HepG2 (cell line): ENCODE results near the gene STMN3. TPM values are rescaled to one million over a fixed set of nuclear protein-coding genes. Genes with fewer than 3 reads are reported as not detected.

ENCODE experiments used
- ATAC-seq: fragments of 200-7000 bp; cut with Tn5 transposase; 3 replicates; pipeline ENCODE4 v1.9.1; 2020; ENCODE audit warnings: mild to moderate bottlenecking, moderate library complexity
- BruUV-seq: library from RNA; stranded (reverse); fragments of 400-500 nt; replicated peaks from 2 replicates; lab custom pipeline; 2021; lab: Mats Ljungman, UMichigan
- CTCF ChIA-PET: fragments of 300-600 bp; formaldehyde crosslinking; extraction: SDS; loops from one replicate; lab custom pipeline; 2021; ENCODE audit warnings: low total read pairs, inconsistent platforms, low intra/inter-chr PET ratio; lab: Yijun Ruan, JAX
- POLR2A ChIA-PET: fragments of 350-600 bp; sonication (Branson Sonifier 250); formaldehyde crosslinking; loops from one replicate; lab custom pipeline; 2020; ENCODE audit warnings: antibody characterized with exemption, inconsistent platforms; lab: Yijun Ruan, JAX
- DNase-seq: peaks from one replicate; pipeline ENCODE4 v3.0.0-alpha.2; 2015; ENCODE audit warnings: low spot score
- FAIRE-seq: peaks from 3 replicates; lab custom pipeline; 2011; peaks lifted over from hg19 to GRCh38; lab: Jason Lieb, UNC
- H2AFZ ChIP-seq: one replicate; pipeline ENCODE4 v1.6.1; 2011; ENCODE audit warnings: low read length, inconsistent platforms
- H3K27ac ChIP-seq: fragments of 300-600 bp; 3 replicates; pipeline ENCODE4 v1.8.0; 2011; ENCODE audit warnings: mixed run types, mild to moderate bottlenecking, mixed read lengths, low read length, inconsistent platforms; ENCODE audit not compliant: insufficient read depth; ENCODE audit errors: extremely low read length
- H3K27me3 ChIP-seq, 2 experiments: fragments of 200-600 bp in 1 of 2; 2 replicates in 1 of 2; 3 replicates in 1 of 2; pipeline versions ENCODE4 v1.6.0 to v1.8.0; 2011; ENCODE audit warnings: low read length in 2 of 2, mild to moderate bottlenecking in 2 of 2, moderate library complexity in 2 of 2, inconsistent platforms in 1 of 2; ENCODE audit not compliant: insufficient read depth in 2 of 2, control insufficient read depth in 1 of 2
- H3K36me3 ChIP-seq, 2 experiments: fragments of 200-600 bp in 1 of 2; replicated peaks in 1 of 2; 2 replicates in 1 of 2; 3 replicates in 1 of 2; pipeline versions ENCODE4 v1.5.1 to v1.8.0; 2011; ENCODE audit warnings: low read length in 2 of 2, inconsistent platforms in 1 of 2; ENCODE audit not compliant: insufficient read depth in 2 of 2, control insufficient read depth in 1 of 2
- H3K4me1 ChIP-seq: 2 replicates; pipeline ENCODE4 v1.5.1; 2012; ENCODE audit warnings: low read length, inconsistent platforms; ENCODE audit not compliant: insufficient read depth
- H3K4me2 ChIP-seq: 2 replicates; pipeline ENCODE4 v1.6.0; 2011; ENCODE audit warnings: low read depth, low read length, inconsistent platforms
- H3K4me3 ChIP-seq, 3 experiments: fragments of 200-600 bp in 1 of 3; sonication (generic), shearing (Covaris generic) in 1 of 3; replicated peaks in 1 of 3; 2 replicates each; pipeline ENCODE4 v1.5.1; 2011 to 2016; ENCODE audit warnings: low read length in 3 of 3, inconsistent platforms in 2 of 3, low read depth in 2 of 3, mild to moderate bottlenecking in 2 of 3, control low read depth in 1 of 3, mixed read lengths in 1 of 3; ENCODE audit not compliant: insufficient read depth in 1 of 3
- H3K79me2 ChIP-seq: one replicate; pipeline ENCODE4 v1.6.1; 2011; ENCODE audit warnings: low read length, inconsistent platforms; ENCODE audit not compliant: insufficient read depth
- H3K9ac ChIP-seq: 2 replicates; pipeline ENCODE4 v1.6.0; 2011; ENCODE audit warnings: mild to moderate bottlenecking, low read depth, low read length, inconsistent platforms; ENCODE audit not compliant: insufficient read depth
- H3K9me3 ChIP-seq: 2 replicates; pipeline ENCODE4 v1.5.1; 2012; ENCODE audit warnings: mild to moderate bottlenecking, low read length
- H4K20me1 ChIP-seq: 2 replicates; pipeline ENCODE4 v1.6.0; 2011; ENCODE audit warnings: inconsistent platforms, mild to moderate bottlenecking, low read length, moderate library complexity; ENCODE audit not compliant: insufficient read depth
- AGO2 ChIP-seq: fragments of 200-400 bp; formaldehyde crosslinking; optimal IDR thresholded peaks from 2 replicates; pipeline ENCODE3; 2017; ENCODE audit warnings: mild to moderate bottlenecking, low read depth, low read length, moderate library complexity
- EED ChIP-seq: sonication (generic); formaldehyde crosslinking; IDR thresholded peaks from 2 replicates; pipeline ENCODE4 v1.5.0; 2020; ENCODE audit warnings: mild to moderate bottlenecking, missing genetic modification reagents
- GTF2F1 ChIP-seq: fragments of 150-350 bp; IDR thresholded peaks from 2 replicates; pipeline ENCODE4 v1.6.1; 2014; ENCODE audit warnings: low read length
- KAT7 ChIP-seq: IDR thresholded peaks from 2 replicates; pipeline ENCODE4 v1.6.1; 2018; ENCODE audit warnings: borderline replicate concordance, missing compliant biosample characterization
- MAFK ChIP-seq, 2 experiments: IDR thresholded peaks in 1 of 2; conservative IDR thresholded peaks in 1 of 2; 2 replicates each; pipeline ENCODE4 v1.6.1; 2011; ENCODE audit warnings: improper control_type of control experiment in 2 of 2, low read length in 2 of 2
- MBD4 ChIP-seq: IDR thresholded peaks from 2 replicates; pipeline ENCODE4 v1.6.1; 2012; ENCODE audit warnings: low read length, inconsistent platforms, borderline replicate concordance
- MIER3 ChIP-seq: IDR thresholded peaks from 2 replicates; pipeline ENCODE4 v1.6.1; 2016; ENCODE audit warnings: missing compliant biosample characterization, borderline replicate concordance
- NFYB ChIP-seq: sonication (generic); formaldehyde crosslinking; IDR thresholded peaks from 2 replicates; pipeline ENCODE4 v1.4.0; 2020; ENCODE audit warnings: missing genetic modification reagents
- SIN3A ChIP-seq: IDR thresholded peaks from 2 replicates; pipeline ENCODE4 v1.6.1; 2011; ENCODE audit warnings: low read depth, mild to moderate bottlenecking, control low read depth, low read length, borderline replicate concordance
- SRSF1 ChIP-seq: fragments of 200-400 bp; formaldehyde crosslinking; optimal IDR thresholded peaks from 2 replicates; pipeline ENCODE3; 2017; ENCODE audit warnings: mild to moderate bottlenecking, low read depth, low read length, moderate library complexity
- ZBTB33 ChIP-seq: sonication (generic); formaldehyde crosslinking; IDR thresholded peaks from 2 replicates; pipeline ENCODE4 v1.4.0; 2020; ENCODE audit warnings: missing genetic modification reagents
- ZNF101 ChIP-seq: sonication (generic); formaldehyde crosslinking; IDR thresholded peaks from 2 replicates; pipeline ENCODE4 v1.4.0; 2020; ENCODE audit warnings: mild to moderate bottlenecking, low read depth, missing genetic modification reagents, borderline replicate concordance
- ZNF678 ChIP-seq: sonication (generic); formaldehyde crosslinking; IDR thresholded peaks from 2 replicates; pipeline ENCODE4 v1.4.0; 2020; ENCODE audit warnings: mild to moderate bottlenecking, missing genetic modification reagents
- ZNF883 ChIP-seq: sonication (generic); formaldehyde crosslinking; IDR thresholded peaks from 2 replicates; pipeline ENCODE4 v1.5.1; 2020; ENCODE audit warnings: mild to moderate bottlenecking, missing genetic modification reagents; ENCODE audit errors: not compliant biosample characterization
- WGBS: methylation state at CpG from one replicate; pipeline ENCODE4 v1.1.6; 2017; ENCODE audit warnings: low lambda C conversion rate; 5-methylcytosine and 5-hydroxymethylcytosine counted together
- in situ Hi-C: cut with HindIII; loops from 2 replicates; pipeline ENCODE4 v1.10.0; 2017; ENCODE audit warnings: low pct_unique_long_range_greater_than_20kb; ENCODE audit not compliant: extremely low pct_ligation_motif_present
- intact Hi-C: fragments of 100-400 bp; cut with micrococcal nuclease; formaldehyde crosslinking; loops from one replicate; pipeline ENCODE4 v1.10.0; 2022; ENCODE audit not compliant: unreplicated experiment
- polyA plus RNA-seq, 8 experiments: library from polyadenylated mRNA; depleted of rRNA in 3 of 8; stranded (reverse) in 7 of 8; unstranded in 1 of 8; fragments of >200 nt; fragmentation: Illumina TruSeq in 4 of 8; extraction: Trizol in 4 of 8; gene quantifications; 2 replicates each; pipeline versions ENCODE4 v1.2.1 to v1.2.3, GENCODE V29; 2011 to 2016; ENCODE audit warnings: low read depth in 4 of 8, missing spikeins in 1 of 8, mixed read lengths in 1 of 8; ENCODE audit not compliant: insufficient read depth in 1 of 8
- total RNA-seq, 5 experiments: library from RNA; depleted of rRNA; stranded (reverse); fragments of >200 nt; fragmentation: Illumina TruSeq; extraction: Trizol; gene quantifications; 2 replicates each; pipeline ENCODE4 v1.2.3, GENCODE V29; 2016; ENCODE audit warnings: low read depth in 1 of 5
- TF ChIP-seq, protein P1 (sequence below): sonication (generic); formaldehyde crosslinking; IDR thresholded peaks from 2 replicates; pipeline ENCODE4 v1.4.0; 2020; ENCODE audit warnings: missing genetic modification reagents, borderline replicate concordance
- TF ChIP-seq, protein P2 (sequence below): sonication (generic); formaldehyde crosslinking; IDR thresholded peaks from 2 replicates; pipeline ENCODE4 v1.5.0; 2020; ENCODE audit warnings: missing genetic modification reagents, mild to moderate bottlenecking, borderline replicate concordance

STMN3 gene
- total and polyA plus RNA-seq, 2 of the 13 experiments (the other 11 are each of a cell fraction or from before 2014, with no cell fraction given): 21.0 to 48.3 TPM

- H3K4me1 ChIP-seq: peaks cover 10% of the 10 kb centered on the region
- FAIRE-seq (no peak), ATAC-seq (no peak), DNase-seq (no peak)
- H2AFZ ChIP-seq: no peak overlapping the region
- H3K9ac ChIP-seq: no peak overlapping the region
- no peak overlapping the region for H3K27ac ChIP-seq
- in situ Hi-C loops (no loop called here), intact Hi-C loops (no loop called here)
- 0 out of 5 replicates have a peak, but pooled peaks cover 0 to 2% of the 10 kb centered on the region in 2 experiments for H3K36me3 ChIP-seq
- H3K79me2 ChIP-seq: no peaks in the 10 kb centered on the region
- ChIA-PET POLR2A (interaction anchor here (1.3 kb wide), 1 partner anchor 28 kb away, joined by 5 read pairs; the partner anchor contains the start of gene RTEL1), CTCF (no interaction called here)
- no peak overlapping the region for H3K4me2 ChIP-seq
- 92% methylated on average over 44 of the region's 45 CpGs for WGBS
- no peaks in the 10 kb centered on the region for H4K20me1 ChIP-seq
- no peaks in the 10 kb centered on the region for H3K27me3 ChIP-seq
- H3K9me3 ChIP-seq: no peaks in the 10 kb centered on the region
- no peak overlapping the region for H3K4me3 ChIP-seq
- BruUV-seq: no TSS peak
- peak; percentile 55 for TF ChIP-seq ZNF883 (CRISPR knock-in tag)
- TF ChIP-seq EED: 0 out of 2 replicates have a peak, but pooled peaks have one; percentile 30
- no peak for TF ChIP-seq MAFK (conservative IDR thresholded peaks at IDR 0.05 in 1 of 2, IDR thresholded peaks at IDR 0.05 in 1 of 2; ENCODE audit: low read length in 2 of 2)
- no peak for TF ChIP-seq SRSF1
- TF ChIP-seq ZBTB33 (CRISPR knock-in tag): peak; percentile 53; the same call in 1 of the 2 replicates
- no peak for TF ChIP-seq GTF2F1
- no peak for TF ChIP-seq ZNF678 (CRISPR knock-in tag)
- no peak for TF ChIP-seq KAT7
- TF ChIP-seq, protein P1, sequence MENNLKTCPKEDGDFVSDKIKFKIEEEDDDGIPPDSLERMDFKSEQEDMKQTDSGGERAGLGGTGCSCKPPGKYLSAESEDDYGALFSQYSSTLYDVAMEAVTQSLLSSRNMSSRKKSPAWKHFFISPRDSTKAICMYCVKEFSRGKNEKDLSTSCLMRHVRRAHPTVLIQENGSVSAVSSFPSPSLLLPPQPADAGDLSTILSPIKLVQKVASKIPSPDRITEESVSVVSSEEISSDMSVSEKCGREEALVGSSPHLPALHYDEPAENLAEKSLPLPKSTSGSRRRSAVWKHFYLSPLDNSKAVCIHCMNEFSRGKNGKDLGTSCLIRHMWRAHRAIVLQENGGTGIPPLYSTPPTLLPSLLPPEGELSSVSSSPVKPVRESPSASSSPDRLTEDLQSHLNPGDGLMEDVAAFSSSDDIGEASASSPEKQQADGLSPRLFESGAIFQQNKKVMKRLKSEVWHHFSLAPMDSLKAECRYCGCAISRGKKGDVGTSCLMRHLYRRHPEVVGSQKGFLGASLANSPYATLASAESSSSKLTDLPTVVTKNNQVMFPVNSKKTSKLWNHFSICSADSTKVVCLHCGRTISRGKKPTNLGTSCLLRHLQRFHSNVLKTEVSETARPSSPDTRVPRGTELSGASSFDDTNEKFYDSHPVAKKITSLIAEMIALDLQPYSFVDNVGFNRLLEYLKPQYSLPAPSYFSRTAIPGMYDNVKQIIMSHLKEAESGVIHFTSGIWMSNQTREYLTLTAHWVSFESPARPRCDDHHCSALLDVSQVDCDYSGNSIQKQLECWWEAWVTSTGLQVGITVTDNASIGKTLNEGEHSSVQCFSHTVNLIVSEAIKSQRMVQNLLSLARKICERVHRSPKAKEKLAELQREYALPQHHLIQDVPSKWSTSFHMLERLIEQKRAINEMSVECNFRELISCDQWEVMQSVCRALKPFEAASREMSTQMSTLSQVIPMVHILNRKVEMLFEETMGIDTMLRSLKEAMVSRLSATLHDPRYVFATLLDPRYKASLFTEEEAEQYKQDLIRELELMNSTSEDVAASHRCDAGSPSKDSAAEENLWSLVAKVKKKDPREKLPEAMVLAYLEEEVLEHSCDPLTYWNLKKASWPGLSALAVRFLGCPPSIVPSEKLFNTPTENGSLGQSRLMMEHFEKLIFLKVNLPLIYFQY: no peak
- TF ChIP-seq MBD4: no peak
- no peak for TF ChIP-seq MIER3 (CRISPR knock-in tag)
- TF ChIP-seq, protein P2, sequence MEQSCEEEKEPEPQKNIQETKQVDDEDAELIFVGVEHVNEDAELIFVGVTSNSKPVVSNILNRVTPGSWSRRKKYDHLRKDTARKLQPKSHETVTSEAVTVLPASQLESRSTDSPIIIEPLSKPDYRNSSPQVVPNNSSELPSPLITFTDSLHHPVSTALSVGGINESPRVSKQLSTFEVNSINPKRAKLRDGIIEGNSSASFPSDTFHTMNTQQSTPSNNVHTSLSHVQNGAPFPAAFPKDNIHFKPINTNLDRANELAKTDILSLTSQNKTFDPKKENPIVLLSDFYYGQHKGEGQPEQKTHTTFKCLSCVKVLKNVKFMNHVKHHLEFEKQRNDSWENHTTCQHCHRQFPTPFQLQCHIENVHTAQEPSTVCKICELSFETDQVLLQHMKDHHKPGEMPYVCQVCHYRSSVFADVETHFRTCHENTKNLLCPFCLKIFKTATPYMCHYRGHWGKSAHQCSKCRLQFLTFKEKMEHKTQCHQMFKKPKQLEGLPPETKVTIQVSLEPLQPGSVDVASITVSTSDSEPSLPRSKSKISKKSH (CRISPR knock-in tag): no peak
- no peak for TF ChIP-seq NFYB (CRISPR knock-in tag)
- no peak for TF ChIP-seq ZNF101 (CRISPR knock-in tag)
- TF ChIP-seq SIN3A: no peak
- TF ChIP-seq AGO2: peak; percentile 63
These were observed 33.5 kb upstream of the STMN3 start for GRCh38 chr20:63686492-63687321.
